GM12872 (cell line): ENCODE data around the gene MCFD2.

ENCODE experiments used
- TF ChIP-seq, protein P1 (sequence below): IDR thresholded peaks from 3 replicates; pipeline ENCODE4 v1.5.1; 2011; ENCODE audit warnings: low read depth, mild to moderate bottlenecking, low read length, moderate library complexity; ENCODE audit not compliant: insufficient read depth

MCFD2 gene

DNA sequence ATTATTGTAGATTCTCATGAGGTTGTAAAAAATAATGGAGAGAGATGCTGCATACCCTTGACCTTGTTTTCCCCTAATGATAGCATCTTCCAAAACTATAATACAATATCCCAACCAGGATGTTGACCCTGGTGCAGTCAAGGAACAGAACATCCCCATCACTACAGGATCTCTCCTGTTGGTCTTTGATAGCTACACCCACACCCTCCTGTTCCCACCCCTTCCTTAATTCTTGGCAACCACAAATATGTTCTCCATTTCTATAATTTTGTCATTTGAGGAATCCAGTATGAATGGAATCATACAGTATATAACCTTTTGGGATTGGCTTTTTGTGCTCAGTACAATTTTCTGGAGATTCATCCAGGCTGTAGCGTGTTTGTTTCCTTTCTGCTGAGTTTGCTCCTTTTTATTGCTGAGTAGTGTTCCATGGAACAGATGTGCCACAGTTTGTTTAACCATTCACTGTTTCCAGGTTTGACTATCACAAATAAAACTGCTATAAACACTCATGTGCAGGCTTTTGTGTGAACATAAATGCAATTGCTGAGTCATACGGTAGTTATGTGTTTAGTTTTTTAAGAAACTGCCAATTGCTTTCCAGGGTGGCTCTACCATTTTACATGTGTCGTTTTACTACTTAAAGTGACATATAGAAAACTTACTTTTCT lies 22.2 kb downstream of the MCFD2 start:
- TF ChIP-seq, protein P1, sequence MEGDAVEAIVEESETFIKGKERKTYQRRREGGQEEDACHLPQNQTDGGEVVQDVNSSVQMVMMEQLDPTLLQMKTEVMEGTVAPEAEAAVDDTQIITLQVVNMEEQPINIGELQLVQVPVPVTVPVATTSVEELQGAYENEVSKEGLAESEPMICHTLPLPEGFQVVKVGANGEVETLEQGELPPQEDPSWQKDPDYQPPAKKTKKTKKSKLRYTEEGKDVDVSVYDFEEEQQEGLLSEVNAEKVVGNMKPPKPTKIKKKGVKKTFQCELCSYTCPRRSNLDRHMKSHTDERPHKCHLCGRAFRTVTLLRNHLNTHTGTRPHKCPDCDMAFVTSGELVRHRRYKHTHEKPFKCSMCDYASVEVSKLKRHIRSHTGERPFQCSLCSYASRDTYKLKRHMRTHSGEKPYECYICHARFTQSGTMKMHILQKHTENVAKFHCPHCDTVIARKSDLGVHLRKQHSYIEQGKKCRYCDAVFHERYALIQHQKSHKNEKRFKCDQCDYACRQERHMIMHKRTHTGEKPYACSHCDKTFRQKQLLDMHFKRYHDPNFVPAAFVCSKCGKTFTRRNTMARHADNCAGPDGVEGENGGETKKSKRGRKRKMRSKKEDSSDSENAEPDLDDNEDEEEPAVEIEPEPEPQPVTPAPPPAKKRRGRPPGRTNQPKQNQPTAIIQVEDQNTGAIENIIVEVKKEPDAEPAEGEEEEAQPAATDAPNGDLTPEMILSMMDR = no peak

DNA sequence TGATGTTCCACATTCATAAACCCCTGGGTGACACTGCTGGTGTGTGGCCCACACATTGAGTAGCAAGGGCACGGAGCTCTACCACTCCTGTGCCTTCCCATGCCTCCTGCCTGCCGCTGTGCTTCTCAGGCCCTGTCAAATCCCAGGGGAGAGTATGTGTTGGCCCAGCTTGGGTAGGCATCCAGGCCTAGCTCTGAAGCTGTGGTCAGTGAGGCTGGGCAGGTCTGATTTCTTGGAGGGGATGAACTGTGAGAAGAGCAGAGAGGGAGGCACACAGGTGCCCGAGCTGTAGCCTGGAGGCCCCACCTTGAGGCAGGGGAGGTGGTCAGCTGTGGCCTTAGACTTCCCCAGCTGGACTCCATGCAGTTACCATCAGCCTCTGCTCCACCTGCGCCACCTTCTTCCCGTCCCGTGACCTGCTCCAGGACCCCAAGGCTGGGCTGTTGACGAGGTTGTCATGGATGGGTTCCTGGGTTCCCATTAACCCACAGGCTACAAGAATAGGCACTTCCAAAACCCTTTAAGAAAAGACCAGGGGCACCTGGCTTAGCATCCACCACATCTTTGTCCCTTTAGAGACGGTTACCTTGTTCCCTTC lies 23.6 kb downstream of the MCFD2 start:
- TF ChIP-seq, protein P1 = no peak

DNA sequence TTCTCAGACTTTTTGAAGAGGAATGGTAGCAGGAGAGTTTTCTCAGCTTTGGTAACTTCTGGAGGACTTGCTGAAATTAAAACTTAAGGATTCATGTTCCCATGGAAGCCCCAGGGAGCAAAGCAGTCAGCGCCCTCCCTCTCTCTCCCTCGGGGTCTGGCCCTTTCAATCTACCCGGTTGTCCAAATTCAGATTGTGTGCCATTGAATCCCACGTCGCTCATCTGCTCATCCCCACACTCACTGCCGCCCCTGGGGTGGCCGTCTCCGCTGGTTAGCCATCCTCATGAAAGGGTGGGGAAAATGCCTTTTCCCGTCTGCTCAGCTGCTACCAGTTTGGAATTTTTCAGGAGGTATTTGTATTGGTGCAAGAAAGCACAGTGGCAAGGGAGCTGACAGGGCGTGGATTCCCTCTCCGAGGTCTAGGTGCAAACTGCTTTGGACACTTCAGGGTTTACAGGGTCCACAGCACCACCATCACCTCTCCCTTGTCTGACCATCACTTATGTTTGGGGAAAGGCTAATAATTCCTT lies 27.1 kb downstream of the MCFD2 start:
- TF ChIP-seq, protein P1 = no peak

DNA sequence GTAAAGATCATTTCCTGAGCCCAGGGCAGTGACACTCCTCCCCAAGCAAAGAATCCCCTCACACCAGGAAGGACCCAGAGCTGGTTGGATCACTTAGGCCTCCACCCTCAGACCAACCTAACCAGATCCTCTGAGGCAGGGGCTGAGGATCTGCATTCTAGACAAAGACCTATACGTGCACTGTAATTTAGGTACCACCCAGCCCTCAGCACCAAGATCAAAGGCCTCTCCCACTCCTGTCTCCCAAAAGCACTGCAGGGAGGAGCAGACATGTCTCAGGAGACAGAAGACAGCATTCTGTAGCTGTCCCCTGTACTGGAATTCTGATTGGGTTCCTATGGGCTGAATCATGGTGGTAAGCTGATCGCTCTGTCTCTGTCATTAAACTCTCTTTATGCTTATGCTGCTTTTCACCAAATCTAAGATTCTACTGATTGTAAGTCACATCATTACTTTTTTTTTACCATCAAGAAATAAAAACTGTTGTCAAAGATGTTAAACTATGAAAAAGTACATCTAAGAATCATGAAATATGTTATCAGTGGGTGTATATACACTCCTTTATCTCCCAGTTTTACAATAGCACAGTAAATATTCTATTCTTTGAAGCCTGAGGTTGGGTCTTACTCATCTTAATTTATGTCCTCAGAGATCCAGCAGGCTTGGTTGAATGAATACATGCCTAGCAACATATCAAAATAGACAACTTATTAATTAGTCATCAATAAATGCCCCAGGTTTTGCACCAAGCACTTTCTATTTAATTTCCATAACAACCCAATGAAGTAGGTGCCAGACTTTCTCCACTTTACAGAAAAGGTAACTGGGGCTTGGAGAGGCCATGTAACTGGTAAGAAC lies 28.3 kb downstream of the MCFD2 start:
- TF ChIP-seq, protein P1 = no peak

DNA sequence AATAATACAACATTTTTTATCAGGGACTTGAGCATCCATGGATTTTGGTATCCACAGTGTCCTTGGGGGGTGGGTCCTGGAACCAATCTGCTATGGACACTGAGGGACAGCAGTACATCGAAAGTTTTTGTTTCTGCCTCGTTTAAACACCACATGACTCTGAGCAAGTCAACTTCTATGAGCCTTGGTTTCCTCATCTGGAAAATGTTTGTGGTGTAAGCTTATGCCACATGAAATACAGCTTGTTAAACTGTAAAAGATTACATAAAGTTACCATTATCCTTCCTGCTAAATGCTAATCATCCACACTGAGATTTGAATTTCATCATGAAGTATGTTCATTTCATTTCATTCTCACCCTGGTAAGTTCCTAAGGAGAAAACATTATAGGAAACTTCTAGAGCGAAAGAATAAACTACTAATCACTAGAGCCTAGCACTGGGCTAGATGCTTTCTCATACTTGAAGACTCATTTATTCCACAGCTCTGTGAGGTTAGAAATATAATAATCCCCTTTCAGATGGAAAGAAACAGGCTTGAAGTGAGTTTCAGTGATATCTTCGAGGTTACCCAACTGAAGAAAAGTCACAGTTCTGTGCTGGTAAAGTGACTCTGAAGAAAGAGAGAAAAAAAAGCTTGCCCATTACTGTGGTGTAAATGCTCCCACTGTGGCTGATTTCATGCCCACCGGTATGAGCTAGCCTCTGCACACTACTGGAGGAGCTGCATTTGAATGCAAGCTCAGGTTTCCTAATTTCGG lies 29.2 kb downstream of the MCFD2 start:
- TF ChIP-seq, protein P1 = no peak

DNA sequence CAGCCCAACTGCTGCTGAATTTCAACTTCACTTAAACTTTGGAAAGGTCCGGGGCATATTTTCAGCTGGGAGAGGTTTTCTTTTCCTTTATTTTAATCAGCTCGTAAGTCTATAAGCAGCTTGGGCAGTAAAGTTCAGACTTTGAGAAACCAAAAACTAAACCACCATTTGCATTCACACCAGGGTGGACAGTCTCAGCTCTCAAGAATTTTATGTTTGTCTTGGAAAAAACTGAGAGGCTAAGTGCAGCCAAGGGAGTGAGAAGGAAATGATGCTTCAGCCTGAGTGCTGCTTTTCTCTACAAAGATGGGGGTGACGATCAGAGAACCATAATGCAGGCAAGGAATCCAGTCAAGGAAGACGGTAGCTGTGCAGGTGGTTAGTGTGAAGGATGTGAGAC lies 30.2 kb downstream of the MCFD2 start:
- TF ChIP-seq, protein P1 = no peak

DNA sequence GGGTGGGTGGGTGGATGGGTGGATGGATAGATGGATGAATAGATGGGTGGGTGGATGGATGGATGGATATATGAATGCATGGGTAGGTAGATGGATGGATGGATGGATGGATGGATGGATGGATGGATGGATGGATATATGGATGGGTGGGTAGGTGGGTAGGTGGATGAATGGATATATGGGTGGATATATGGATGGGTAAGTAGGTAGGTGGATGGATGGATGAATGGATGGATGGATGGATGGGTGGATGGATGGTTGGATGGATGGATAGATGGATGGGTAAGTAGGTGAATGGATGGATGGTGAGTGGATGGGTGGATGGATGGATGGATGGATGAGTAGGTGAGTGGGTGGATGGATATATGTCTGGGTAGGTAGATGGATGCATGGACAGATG lies 36.1 kb downstream of the MCFD2 start:
- TF ChIP-seq, protein P1 = no peak
